GM18499 (cell line): ENCODE measurements around the gene CCNY.

Source experiments
- ATAC-seq: cut with Tn5 transposase; IDR thresholded peaks from one replicate; pipeline ENCODE4 v1.9.1; 2021; ENCODE audit warnings: moderate number of reproducible peaks; ENCODE audit not compliant: insufficient read depth, unreplicated experiment

CCNY gene

DNA sequence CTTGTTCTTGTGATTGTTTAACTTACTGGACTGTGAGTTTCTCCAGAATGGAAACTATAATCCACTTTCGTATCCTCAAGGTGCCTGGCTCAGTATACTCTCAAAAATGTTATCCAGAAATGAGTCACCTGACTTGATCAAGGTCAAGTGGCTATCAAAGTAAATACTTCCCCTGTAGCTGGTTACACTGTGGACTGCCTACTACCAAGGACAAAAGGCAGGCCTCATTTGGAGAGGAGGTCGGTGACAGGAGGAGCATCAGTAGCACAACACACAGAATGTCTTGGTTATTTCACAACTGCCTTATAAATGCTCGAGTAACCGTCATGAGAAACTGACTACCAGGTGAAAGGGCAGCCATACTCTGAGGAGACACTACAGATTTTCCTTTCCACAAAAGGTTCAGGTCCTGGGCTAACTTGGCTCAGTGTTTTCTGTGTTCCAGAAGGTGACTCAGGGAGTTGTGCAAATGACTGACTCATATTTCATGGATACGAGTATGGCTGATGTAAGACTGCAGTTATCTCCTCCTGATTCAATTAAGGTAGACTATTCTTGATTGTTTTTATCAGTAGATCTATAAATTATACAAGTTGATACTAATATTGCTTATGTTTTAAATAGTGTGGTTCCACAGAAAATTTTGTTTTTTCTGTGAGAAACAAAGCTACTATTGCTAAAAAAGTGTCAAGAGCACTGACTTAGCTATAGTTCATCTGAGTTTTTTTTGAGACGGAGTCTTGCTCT, 4.2 kb upstream of the CCNY start:
- ATAC-seq = no peak

DNA sequence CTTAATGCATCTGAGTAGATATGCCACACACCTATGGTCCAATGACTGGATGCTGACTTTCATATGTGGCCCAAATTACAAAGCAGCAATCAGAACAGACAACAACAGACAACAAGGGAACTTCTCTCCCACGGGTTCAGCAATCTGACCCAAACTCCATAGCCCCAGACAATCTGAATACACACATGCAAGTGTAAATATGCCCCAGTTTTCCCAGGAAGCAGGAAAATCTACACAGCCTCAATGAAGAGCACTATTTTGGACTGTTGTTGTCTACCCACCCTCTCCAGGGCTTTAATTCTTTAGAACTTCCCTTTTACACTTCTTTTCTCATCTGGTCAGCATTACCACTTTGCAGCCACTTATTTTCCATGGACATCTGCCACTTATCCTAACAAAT, 2.0 kb upstream of the CCNY start:
- ATAC-seq = no peak

GRCh38 chr10:35335133-35336083, 901 bp upstream of the CCNY start:
- ATAC-seq = no peak

DNA sequence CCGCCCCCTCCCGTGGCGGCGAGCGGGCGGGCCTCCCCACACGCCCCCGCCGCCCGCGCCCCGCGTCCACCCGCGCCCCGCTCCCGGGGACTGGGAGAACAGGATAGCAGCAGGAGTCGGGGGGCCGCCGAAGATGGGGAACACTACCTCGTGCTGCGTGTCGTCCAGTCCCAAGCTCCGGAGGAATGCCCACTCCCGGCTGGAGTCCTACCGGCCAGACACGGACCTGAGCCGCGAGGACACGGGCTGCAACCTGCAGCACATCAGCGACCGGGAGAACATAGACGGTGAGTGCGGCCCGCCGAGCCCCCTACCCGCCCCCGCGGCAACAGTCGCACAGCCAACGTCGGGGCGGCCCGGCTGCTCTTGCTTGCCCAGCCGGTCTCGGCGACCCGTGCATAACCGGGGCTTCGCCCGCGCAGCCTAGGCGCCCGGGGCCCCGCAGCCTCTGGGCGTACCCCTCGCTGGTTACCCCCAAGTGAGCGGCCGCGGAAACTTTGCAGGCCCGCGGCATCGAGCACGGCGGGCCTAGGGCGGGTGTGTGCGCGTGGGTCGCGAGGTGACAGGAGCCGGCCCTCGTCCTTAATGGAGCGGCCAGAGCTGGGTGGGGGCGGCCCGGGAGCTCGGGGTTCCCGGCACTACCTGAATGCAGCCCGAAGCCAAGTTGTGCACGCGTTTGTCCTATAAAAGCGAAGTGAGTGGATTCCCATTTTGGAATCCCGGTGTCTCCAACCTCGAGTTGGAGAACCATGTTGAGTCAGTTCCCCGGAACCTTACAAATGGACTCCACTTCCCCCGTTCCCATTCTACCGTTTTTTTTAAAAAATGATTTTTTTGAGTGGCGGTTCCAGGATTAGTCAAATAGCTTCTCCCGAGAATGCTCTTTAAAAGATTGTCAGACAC, 863 bp downstream of the CCNY start:
- no peak for ATAC-seq

DNA sequence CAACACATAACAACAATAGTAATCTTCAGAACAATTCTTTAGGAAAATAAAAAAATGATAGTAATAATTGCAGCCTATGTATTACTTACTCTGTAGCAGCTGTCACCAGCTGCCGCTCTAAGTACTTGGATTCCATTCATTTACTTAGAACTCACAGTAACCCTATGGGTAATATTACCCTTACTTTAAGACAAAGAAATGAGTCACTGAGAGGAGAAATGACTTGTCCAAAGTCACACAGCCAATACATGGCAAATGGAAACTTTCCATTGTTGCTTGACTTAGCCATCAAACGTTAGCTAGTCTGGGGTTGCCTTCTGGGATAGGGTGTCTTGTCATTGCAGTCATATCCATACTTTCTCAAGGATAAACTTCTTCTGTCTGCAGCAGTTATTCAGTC, 3.6 kb downstream of the CCNY start:
- peak; percentile 54 for ATAC-seq

DNA sequence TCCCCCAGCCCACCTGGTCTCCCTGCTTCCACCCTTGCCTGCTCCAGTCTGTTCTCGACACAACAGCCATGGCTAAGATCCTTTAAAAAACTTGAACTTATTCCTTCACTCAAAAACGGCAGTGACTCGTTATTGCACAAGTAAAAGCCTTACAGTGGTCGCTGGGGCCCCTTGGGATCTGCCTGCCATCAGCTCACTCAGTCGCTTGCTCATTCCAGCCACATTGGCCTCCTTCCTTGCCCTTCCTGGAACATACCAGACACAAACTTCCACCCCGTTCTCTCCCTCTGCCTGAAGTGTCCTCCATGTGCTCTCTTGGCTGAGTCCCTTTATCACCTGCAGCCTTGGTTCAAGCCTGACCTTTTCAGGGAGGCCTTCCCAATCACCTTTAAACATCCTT, 4.7 kb downstream of the CCNY start:
- ATAC-seq = no peak

GRCh38 chr10:35341521-35341920, 5.2 kb downstream of the CCNY start:
- ATAC-seq = peak; percentile 79

GRCh38 chr10:35342183-35342753, 6.0 kb downstream of the CCNY start:
- no peak for ATAC-seq

- ATAC-seq = no peak
Observed at GRCh38 chr10:35343739-35344138, 7.4 kb downstream of the CCNY start.

- no peak for ATAC-seq
Observed at GRCh38 chr10:35345383-35345742, 9.1 kb downstream of the CCNY start.

DNA sequence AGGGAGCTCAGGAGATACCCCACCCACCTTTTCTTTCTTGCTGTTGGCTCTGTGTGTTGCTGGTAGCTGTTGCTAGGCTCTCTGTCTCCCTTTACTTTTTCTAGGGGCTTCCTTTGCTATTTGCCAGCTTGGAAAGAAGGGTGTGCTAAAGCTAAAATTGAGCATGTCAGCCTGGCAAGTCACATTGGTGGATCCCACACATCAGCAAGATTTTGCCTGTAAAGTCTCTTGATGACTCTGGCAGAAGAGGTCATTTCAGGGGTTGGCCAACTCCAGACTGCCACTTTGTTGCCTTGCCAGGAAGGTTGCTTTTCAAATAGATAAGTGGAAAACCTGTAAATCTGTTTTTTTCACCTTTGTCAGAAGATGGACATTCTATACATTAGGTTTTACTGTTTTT, 9.9 kb downstream of the CCNY start:
- no peak for ATAC-seq

- no peak for ATAC-seq
Observed at GRCh38 chr10:35347121-35347562, 10.8 kb downstream of the CCNY start.

- no peak for ATAC-seq
Observed at GRCh38 chr10:35347899-35348608, 11.7 kb downstream of the CCNY start.

- no peak for ATAC-seq
Observed at GRCh38 chr10:35348609-35349388, 12.5 kb downstream of the CCNY start.

GRCh38 chr10:35349389-35349915, 13.1 kb downstream of the CCNY start:
- ATAC-seq = no peak

- ATAC-seq = no peak
Observed at GRCh38 chr10:35351021-35351420, 14.7 kb downstream of the CCNY start.

GRCh38 chr10:35352097-35352496, 15.8 kb downstream of the CCNY start:
- ATAC-seq = no peak

- no peak for ATAC-seq
Observed at GRCh38 chr10:35352512-35352911, 16.2 kb downstream of the CCNY start.

DNA sequence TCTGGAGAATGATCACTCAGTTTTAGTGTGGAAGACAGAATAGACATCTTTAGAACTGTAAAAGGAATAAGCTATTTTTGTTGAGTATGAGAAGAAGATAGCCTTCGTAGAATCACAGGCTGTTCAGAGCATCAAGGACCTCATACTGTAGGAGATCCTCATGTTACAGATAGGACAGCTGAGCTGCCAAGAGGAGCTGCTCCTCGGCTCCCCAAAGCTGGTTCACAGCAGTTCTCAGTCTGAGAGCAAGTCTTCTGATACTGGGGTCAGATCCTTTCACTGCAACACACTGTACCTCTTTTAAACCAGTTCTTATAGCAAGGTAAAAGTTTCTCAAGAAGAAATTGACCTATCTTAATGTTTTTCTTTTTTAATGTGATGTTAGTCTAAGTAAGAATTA, 17.1 kb downstream of the CCNY start:
- ATAC-seq = peak; percentile 22
